Thoracic aorta (tissue), 2 donors: Measurements from ENCODE around the gene SLC7A5. TPM values are rescaled to one million over a fixed set of nuclear protein-coding genes. Genes with fewer than 3 reads are reported as not detected.

Source experiments
- ATAC-seq: fragments of 150-250 bp; one replicate; pipeline ENCODE4 v1.8.0; 2017; ENCODE audit warnings: low read depth; ENCODE audit not compliant: insufficient number of reproducible peaks, low FRiP score
- DNase-seq: peaks from one replicate; pipeline ENCODE4 v3.0.0-alpha.2; 2020; ENCODE audit warnings: low spot score
- H3K27ac ChIP-seq, 2 donors: fragments of 200-600 bp; sonication (generic); 1 replicate in 1 of 2; 2 replicates in 1 of 2; pipeline ENCODE4 v1.5.1; 2016; ENCODE audit warnings: mild to moderate bottlenecking in 2 of 2, moderate library complexity in 2 of 2
- H3K27me3 ChIP-seq: fragments of 200-600 bp; sonication (generic); replicated peaks from 2 replicates; pipeline ENCODE4 v1.6.0; 2016; ENCODE audit warnings: mild to moderate bottlenecking; ENCODE audit not compliant: insufficient read depth
- H3K36me3 ChIP-seq: fragments of 200-600 bp; sonication (generic); one replicate; pipeline ENCODE4 v1.5.1; 2016
- H3K4me1 ChIP-seq, 2 donors: fragments of 200-600 bp; sonication (generic); 1 replicate in 1 of 2; 2 replicates in 1 of 2; pipeline versions ENCODE4 v1.5.1 to v1.6.0; 2016; ENCODE audit warnings: low read depth in 2 of 2, mild to moderate bottlenecking in 1 of 2; ENCODE audit not compliant: control insufficient read depth in 1 of 2
- H3K4me3 ChIP-seq: fragments of 200-600 bp; sonication (generic); 2 replicates; pipeline ENCODE4 v1.5.1; 2016; ENCODE audit warnings: mild to moderate bottlenecking
- H3K9me3 ChIP-seq: fragments of 200-600 bp; sonication (generic); 2 replicates; pipeline ENCODE4 v1.5.1; 2016
- total RNA-seq, 2 donors: library from RNA; depleted of rRNA; stranded (reverse); fragments of >200 nt; gene quantifications; one replicate each; pipeline versions ENCODE4 v1.1.0 to v1.2.3, GENCODE V29; 2016
- TF ChIP-seq, protein P1 (sequence below): fragments of 200-600 bp; sonication (generic); IDR thresholded peaks from one replicate; pipeline ENCODE4 v1.5.1; 2019; ENCODE audit warnings: antibody characterized with exemption

The SLC7A5 gene
- total RNA-seq, 2 donors from 2014 or later: 2.7 to 33.7 TPM

DNA sequence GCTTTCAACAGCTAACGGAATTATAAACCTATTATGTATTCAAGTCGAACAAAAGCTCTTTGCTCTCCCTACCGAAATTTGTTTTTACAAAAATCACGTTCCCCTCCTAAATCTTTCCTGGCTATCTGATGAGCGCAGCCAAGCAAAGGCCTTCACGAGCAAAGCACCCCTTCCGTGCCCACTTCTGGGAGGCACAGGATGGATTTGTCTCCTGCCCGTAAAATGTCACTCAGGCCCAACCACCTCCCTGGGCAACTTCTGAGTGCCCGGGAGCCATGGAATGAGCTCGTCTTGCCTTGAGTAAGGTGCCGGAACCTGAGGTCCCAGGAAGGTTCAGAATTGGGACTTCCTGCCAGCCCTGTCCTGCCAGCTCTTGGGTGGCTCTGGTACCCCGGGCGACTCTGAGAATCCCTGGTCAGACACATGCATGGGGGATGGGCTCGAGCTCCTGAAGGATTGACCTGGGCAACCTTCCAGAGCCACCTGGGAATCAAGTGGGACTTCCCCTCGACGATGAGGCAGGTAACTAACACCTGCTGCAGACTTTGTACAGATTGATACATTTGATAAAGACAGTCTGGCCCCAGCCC is 19.8 kb downstream of the SLC7A5 start:
- DNase-seq (no peak), ATAC-seq (no peak)
- Histone ChIP-seq H3K4me1 (peaks cover 7 to 16% of the 10 kb centered on the region in 2 donors), H3K36me3 (no peaks in the 10 kb centered on the region), H3K27me3 (no peaks in the 10 kb centered on the region), H3K4me3 (no peak overlapping the region), H3K27ac (no peak overlapping the region), H3K9me3 (no peaks in the 10 kb centered on the region)
- TF ChIP-seq, protein P1, sequence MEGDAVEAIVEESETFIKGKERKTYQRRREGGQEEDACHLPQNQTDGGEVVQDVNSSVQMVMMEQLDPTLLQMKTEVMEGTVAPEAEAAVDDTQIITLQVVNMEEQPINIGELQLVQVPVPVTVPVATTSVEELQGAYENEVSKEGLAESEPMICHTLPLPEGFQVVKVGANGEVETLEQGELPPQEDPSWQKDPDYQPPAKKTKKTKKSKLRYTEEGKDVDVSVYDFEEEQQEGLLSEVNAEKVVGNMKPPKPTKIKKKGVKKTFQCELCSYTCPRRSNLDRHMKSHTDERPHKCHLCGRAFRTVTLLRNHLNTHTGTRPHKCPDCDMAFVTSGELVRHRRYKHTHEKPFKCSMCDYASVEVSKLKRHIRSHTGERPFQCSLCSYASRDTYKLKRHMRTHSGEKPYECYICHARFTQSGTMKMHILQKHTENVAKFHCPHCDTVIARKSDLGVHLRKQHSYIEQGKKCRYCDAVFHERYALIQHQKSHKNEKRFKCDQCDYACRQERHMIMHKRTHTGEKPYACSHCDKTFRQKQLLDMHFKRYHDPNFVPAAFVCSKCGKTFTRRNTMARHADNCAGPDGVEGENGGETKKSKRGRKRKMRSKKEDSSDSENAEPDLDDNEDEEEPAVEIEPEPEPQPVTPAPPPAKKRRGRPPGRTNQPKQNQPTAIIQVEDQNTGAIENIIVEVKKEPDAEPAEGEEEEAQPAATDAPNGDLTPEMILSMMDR: no peak

DNA sequence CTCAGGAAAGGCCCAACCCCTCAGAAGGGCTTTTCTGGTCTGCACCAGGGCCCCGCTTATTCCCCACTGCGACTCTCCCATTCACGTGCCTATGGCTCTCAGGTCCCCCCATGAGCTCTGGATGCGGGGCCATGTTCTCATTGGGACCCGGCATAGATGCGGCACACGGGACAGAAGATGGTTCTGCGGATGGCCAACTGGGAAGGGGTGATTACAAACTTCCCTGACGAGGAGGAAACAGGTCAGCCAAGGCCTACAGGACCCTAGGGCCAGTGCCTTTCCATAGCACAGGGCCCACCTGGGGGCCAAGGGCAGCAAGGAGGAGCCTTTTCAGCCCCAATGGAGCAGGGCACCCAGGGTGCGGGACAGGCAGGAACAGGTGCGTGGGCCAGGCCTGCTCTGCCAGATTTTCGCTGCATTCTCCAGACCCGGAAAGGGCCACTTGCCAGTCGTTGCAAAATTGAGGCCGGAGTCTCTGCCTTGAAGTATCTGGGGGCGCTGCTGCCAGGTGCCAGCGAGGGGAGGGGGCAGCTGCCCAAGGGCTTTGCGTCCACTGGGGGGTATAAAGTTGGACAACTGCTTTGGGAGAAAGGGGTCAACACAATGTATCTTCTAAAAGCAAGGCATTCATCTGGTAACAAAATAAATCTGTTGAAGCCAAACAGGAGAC is 20.5 kb downstream of the SLC7A5 start:
- ATAC-seq: no peak
- no peak for DNase-seq
- TF ChIP-seq, protein P1: no peak
- H3K4me3 ChIP-seq: no peak overlapping the region
- H3K27ac ChIP-seq: no peak overlapping the region
- H3K4me1 ChIP-seq: peaks cover 7 to 16% of the 10 kb centered on the region in 2 donors
- no peaks in the 10 kb centered on the region for H3K9me3 ChIP-seq
- H3K27me3 ChIP-seq: no peaks in the 10 kb centered on the region
- no peaks in the 10 kb centered on the region for H3K36me3 ChIP-seq

DNA sequence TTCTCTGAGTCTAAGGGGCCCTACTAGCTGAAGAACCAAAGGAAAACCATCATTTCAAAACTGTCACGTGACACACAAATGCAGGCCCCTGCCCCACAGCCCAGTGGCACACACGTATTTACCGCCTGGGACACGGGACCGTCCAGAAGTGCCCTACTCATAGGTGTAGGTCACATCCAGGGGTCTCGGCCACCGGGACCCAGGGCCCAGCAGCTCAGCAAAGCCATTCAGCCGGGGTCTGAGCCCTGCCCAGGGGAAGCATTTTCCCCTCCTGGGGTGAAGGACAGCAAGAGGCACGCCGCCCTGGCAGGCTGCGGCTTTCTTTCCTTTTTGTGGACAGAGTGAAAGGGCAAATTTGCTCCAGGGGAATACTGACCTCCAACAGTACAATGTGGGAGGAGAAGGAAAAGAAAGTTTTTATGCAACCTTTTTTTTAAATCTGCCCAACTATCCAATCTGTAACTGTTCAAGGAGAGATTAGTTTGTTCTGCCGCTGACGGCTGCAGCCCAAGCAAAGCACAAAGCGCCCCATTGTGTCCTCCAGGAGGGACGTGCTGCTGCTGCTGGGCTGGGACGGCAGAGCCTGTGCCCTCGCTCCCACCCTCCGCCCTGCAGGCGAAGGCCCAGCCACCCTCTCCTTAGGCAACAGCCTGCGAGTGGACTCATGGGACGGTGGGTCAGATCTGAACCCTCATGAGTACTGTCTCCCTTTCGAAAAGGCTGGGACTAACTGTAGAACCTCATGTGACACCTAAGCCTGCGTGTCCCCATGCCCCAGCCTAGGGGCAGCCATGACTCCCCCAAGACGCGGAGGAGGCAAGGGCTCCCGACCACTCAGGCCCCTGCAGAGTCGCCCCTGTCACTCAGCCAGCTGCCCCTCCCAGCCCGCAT is 21.3 kb downstream of the SLC7A5 start:
- Histone ChIP-seq H3K9me3 (no peaks in the 10 kb centered on the region), H3K36me3 (no peaks in the 10 kb centered on the region), H3K4me1 (peaks cover 3 to 11% of the 10 kb centered on the region in 2 donors), H3K4me3 (no peak overlapping the region), H3K27ac (no peak overlapping the region), H3K27me3 (no peaks in the 10 kb centered on the region)
- ATAC-seq (no peak), DNase-seq (no peak)
- TF ChIP-seq, protein P1: no peak

DNA sequence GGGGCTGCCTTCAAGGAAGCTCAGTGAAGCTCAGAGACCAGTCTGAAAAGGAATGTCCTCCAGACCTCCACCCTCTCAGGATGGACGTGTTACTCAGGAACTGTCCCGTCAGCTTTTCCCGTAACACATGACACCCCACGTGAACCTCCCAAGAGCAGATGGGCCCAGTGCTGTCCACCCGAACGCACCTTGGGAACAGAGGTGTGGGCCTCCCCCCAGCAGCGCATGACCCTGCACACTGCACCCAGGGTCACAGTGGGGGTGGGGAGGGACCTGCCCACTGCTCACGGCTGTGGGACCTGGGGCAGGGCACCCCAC is 21.9 kb downstream of the SLC7A5 start:
- no peak for ATAC-seq

More for the DNA sequence above, 21.9 kb downstream of the SLC7A5 start:
- H3K36me3 ChIP-seq: no peaks in the 10 kb centered on the region
- TF ChIP-seq, protein P1: no peak
- no peak for DNase-seq
- H3K4me1 ChIP-seq: peaks cover 0 to 5% of the 10 kb centered on the region in 2 donors
- H3K4me3 ChIP-seq: no peak overlapping the region
- no peak overlapping the region for H3K27ac ChIP-seq
- no peaks in the 10 kb centered on the region for H3K27me3 ChIP-seq
- no peaks in the 10 kb centered on the region for H3K9me3 ChIP-seq
